Heart left ventricle (tissue), 13 donors: ENCODE data around the gene BMPR1B.

Experiments used
- CTCF ChIP-seq, 12 donors: fragments of 200-600 bp; sonication (generic) in 4 of 12; IDR thresholded peaks; one replicate each; pipeline versions ENCODE4 v1.5.0 to v1.8.0; 2018 to 2022; ENCODE audit warnings: antibody characterized with exemption in 12 of 12, mild to moderate bottlenecking in 5 of 12
- POLR2A ChIP-seq, 2 donors: fragments of 450-650 bp; IDR thresholded peaks; one replicate each; pipeline ENCODE4 v1.6.1; 2017; ENCODE audit warnings: antibody characterized with exemption in 2 of 2, mild to moderate bottlenecking in 2 of 2, moderate library complexity in 2 of 2
- donor health status: ischemic (EF 13 %, LVEDD 7.1; RV severe dilation, severe dysfunction).
- donor health status: DM: no; HTN: yes; CAD: no.
- donor health status: DM: no; HTN: no; CAD: no.
- donor health status: ischemic (EF 25% LVEDD 6.9; RV normal size, moderate dysfunction).
- donor health status: ischemic (EF 25% LVEDD 5.7; RV mildly dilated, moderate dysfunction).
- donor health status: ischemic (EF 35%, LVEDD 5.7; RV mildly dilated, moderate dysfunction).
- donor health status: nonischemic (EF 11% LVEDD 7.7; RV severe dilation, severe dysfunction).
- donor health status: DM: yes; HTN: yes; CAD: no.
- donor health status: PGD.
- donor health status: ischemic (EF 29% LVEDD 5.4; RV normal size, mild dysfunction).
- donor health status: nonischemic (EF 23%, LVEDD 6.1; RV moderate dilation, normal function).

GRCh38 chr4:95180531-95181242, 422.9 kb downstream of the BMPR1B start:
- no peak for TF ChIP-seq CTCF (IDR thresholded peaks at IDR 0.05)
- no peak for TF ChIP-seq POLR2A (IDR thresholded peaks at IDR 0.05)
